Lower leg skin (tissue), 4 donors: ENCODE data around the gene LMTK2. TPM values are rescaled to one million over a fixed set of nuclear protein-coding genes. Genes with fewer than 3 reads are reported as not detected.

Source experiments
- DNase-seq, 2 donors: peaks; one replicate each; pipeline ENCODE4 v3.0.0-alpha.2; 2019; ENCODE audit warnings: low spot score in 2 of 2
- H3K4me3 ChIP-seq: fragments of 200-600 bp; sonication (generic); 2 replicates; pipeline ENCODE4 v1.5.1; 2017; ENCODE audit warnings: mild to moderate bottlenecking, low read depth; ENCODE audit not compliant: poor library complexity, severe bottlenecking
- CTCF ChIP-seq, 3 donors: fragments of 450-650 bp; IDR thresholded peaks; one replicate each; pipeline ENCODE4 v1.5.1; 2016; ENCODE audit warnings: antibody characterized with exemption in 3 of 3, mild to moderate bottlenecking in 3 of 3, moderate library complexity in 2 of 3
- POLR2A ChIP-seq, 2 donors: fragments of 450-650 bp; IDR thresholded peaks; one replicate each; pipeline ENCODE4 v1.6.1; 2016 to 2017; ENCODE audit warnings: antibody characterized with exemption in 2 of 2, mild to moderate bottlenecking in 1 of 2, moderate library complexity in 1 of 2
- WGBS, 2 donors: methylation state at CpG; one replicate each; pipeline ENCODE4 v1.1.5; 2018; 5-methylcytosine and 5-hydroxymethylcytosine counted together
- intact Hi-C: fragments of 100-400 bp; cut with DNase I; formaldehyde crosslinking; loops from one replicate; pipeline ENCODE4 v1.15.0; 2023; ENCODE audit warnings: low total_unique reads
- total RNA-seq, 4 donors: library from RNA; depleted of rRNA; stranded (reverse); fragments of >200 nt; gene quantifications; one replicate each; pipeline ENCODE4 v1.1.0, GENCODE V29; 2016

The LMTK2 gene
- total RNA-seq, 4 donors from 2014 or later: 31.9 to 44.3 (median 35.0) TPM

GRCh38 chr7:98066934-98067507, 39.6 kb upstream of the LMTK2 start:
- TF ChIP-seq POLR2A (IDR thresholded peaks at IDR 0.05): no peak
- no peak for TF ChIP-seq CTCF (IDR thresholded peaks at IDR 0.05)
- WGBS, 2 donors: 69 to 73% methylated on average over 9 of the region's 9 CpGs
- intact Hi-C loops: no loop called here
- no peak for DNase-seq
- H3K4me3 ChIP-seq: no peak overlapping the region

GRCh38 chr7:98073047-98073446, 33.6 kb upstream of the LMTK2 start:
- intact Hi-C loops: no loop called here
- 91% methylated on average over 14 of the region's 14 CpGs for WGBS, 2 donors
- H3K4me3 ChIP-seq: no peak overlapping the region
- TF ChIP-seq POLR2A (IDR thresholded peaks at IDR 0.05): no peak
- TF ChIP-seq CTCF (IDR thresholded peaks at IDR 0.05): no peak
- DNase-seq: peak in 1 of 2 donors; percentile 42

GRCh38 chr7:98075801-98076200, 30.9 kb upstream of the LMTK2 start:
- DNase-seq: peak in 1 of 2 donors; percentile 7
- WGBS, 2 donors: 86 to 92% methylated on average over 2 of the region's 2 CpGs
- H3K4me3 ChIP-seq: no peak overlapping the region
- intact Hi-C loops: no loop called here
- TF ChIP-seq CTCF (IDR thresholded peaks at IDR 0.05): no peak

- TF ChIP-seq POLR2A (IDR thresholded peaks at IDR 0.05) (no peak), CTCF (IDR thresholded peaks at IDR 0.05) (no peak)
- intact Hi-C loops: no loop called here
- H3K4me3 ChIP-seq: no peak overlapping the region
- 86 to 92% methylated on average over 3 of the region's 3 CpGs for WGBS, 2 donors
- DNase-seq: no peak
Measured at GRCh38 chr7:98077762-98078161, 28.9 kb upstream of the LMTK2 start.

- 48 to 61% methylated on average over 10 to 11 of the region's 11 CpGs for WGBS, 2 donors
- intact Hi-C loops: no loop called here
- no peak overlapping the region for H3K4me3 ChIP-seq
- TF ChIP-seq CTCF (IDR thresholded peaks at IDR 0.05): no peak
- TF ChIP-seq POLR2A (IDR thresholded peaks at IDR 0.05): no peak
- DNase-seq: peak in 1 of 2 donors; percentile 34
Measured at GRCh38 chr7:98078197-98078870, 28.3 kb upstream of the LMTK2 start.
